Measurements from ENCODE around the gene C5. TPM values are rescaled to one million over a fixed set of nuclear protein-coding genes. Genes with fewer than 3 reads are reported as not detected.

Gene C5
- total RNA-seq, 2 donors from 2014 or later = 3.5 to 11.1 TPM

DNA sequence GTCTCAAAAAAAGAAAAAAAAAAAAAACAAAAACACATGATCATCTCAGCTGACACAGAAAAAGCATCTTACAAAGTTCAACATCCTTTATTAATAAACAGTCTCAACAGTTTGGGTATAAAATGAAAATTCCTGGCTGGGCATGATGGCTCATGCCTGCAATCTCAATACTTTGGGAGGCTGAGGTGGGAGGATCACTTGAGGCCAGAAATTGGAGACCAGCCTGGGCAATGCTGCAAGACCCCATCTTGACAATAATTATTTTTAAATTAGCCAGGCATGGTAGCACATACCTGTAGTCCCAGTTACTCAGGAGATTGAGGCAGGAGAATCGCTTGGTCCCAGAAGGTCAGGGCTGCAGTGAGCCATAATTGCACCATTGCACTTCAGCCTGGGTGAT is 16.8 kb upstream of the C5 start:
- DNase-seq (ENCODE audit: low spot score) = no peak
- H3K4me1 ChIP-seq (replicated peaks) = no peaks in the 10 kb centered on the region
- intact Hi-C loops (cut with DNase I) = loop anchor here (5.0 kb wide), 1 partner anchor 75 kb away; no protein-coding TSS in a partner anchor
- no peaks in the 10 kb centered on the region for H3K9me3 ChIP-seq
- WGBS = 100% methylated on average over 1 of the region's 1 CpG
- H3K36me3 ChIP-seq = no peaks in the 10 kb centered on the region
- no peak overlapping the region for H3K4me3 ChIP-seq
- H3K27me3 ChIP-seq (replicated peaks; ENCODE audit: insufficient read depth) = no peaks in the 10 kb centered on the region
- TF ChIP-seq POLR2AphosphoS5 (IDR thresholded peaks at IDR 0.05) (no peak), POLR2A (IDR thresholded peaks at IDR 0.05) (no peak)
- TF ChIP-seq, protein P1, sequence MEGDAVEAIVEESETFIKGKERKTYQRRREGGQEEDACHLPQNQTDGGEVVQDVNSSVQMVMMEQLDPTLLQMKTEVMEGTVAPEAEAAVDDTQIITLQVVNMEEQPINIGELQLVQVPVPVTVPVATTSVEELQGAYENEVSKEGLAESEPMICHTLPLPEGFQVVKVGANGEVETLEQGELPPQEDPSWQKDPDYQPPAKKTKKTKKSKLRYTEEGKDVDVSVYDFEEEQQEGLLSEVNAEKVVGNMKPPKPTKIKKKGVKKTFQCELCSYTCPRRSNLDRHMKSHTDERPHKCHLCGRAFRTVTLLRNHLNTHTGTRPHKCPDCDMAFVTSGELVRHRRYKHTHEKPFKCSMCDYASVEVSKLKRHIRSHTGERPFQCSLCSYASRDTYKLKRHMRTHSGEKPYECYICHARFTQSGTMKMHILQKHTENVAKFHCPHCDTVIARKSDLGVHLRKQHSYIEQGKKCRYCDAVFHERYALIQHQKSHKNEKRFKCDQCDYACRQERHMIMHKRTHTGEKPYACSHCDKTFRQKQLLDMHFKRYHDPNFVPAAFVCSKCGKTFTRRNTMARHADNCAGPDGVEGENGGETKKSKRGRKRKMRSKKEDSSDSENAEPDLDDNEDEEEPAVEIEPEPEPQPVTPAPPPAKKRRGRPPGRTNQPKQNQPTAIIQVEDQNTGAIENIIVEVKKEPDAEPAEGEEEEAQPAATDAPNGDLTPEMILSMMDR (IDR thresholded peaks at IDR 0.05) = no peak
- no peak overlapping the region for H3K27ac ChIP-seq

GRCh38 chr9:121059998-121060636 is 10.0 kb upstream of the C5 start:
- TF ChIP-seq, protein P1 (IDR thresholded peaks at IDR 0.05) = peak; percentile 68 to 81 (median 74)
- TF ChIP-seq POLR2A (IDR thresholded peaks at IDR 0.05) (no peak), POLR2AphosphoS5 (IDR thresholded peaks at IDR 0.05) (peak; percentile 31)
- intact Hi-C loops (cut with DNase I) = no loop called here
- Histone ChIP-seq H3K9me3 (no peaks in the 10 kb centered on the region), H3K36me3 (no peaks in the 10 kb centered on the region), H3K27ac (no peak overlapping the region), H3K4me3 (no peak overlapping the region), H3K27me3 (replicated peaks; ENCODE audit: insufficient read depth) (no peaks in the 10 kb centered on the region), H3K4me1 (replicated peaks) (no peaks in the 10 kb centered on the region)
- 20% methylated on average over 6 of the region's 6 CpGs for WGBS
- DNase-seq (ENCODE audit: low spot score) = peak; percentile 59

DNA sequence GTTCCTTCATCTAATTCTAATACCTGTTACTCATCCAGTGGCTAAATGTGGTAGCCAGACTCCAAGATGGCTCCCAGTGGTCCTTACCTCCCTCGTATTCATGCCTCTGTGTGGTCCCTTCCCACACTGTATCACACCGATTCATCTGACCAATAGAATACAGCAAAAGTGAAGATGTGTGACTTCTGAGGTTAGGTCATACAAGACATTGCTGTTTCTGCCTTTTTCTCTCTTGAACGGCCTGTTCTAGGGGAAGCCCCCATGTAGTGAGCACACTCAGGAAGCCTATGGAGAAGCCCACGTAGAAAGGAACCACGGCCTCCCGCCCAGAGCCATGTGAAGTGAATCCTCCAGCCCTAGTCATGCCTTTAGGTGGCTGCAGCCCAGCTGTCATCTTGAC is 9.4 kb upstream of the C5 start:
- intact Hi-C loops (cut with DNase I) = no loop called here
- Histone ChIP-seq H3K27me3 (replicated peaks; ENCODE audit: insufficient read depth) (no peaks in the 10 kb centered on the region), H3K4me3 (no peak overlapping the region), H3K4me1 (replicated peaks) (no peaks in the 10 kb centered on the region), H3K36me3 (no peaks in the 10 kb centered on the region), H3K9me3 (no peaks in the 10 kb centered on the region), H3K27ac (no peak overlapping the region)
- no peak for TF ChIP-seq POLR2A (IDR thresholded peaks at IDR 0.05)
- no peak for TF ChIP-seq POLR2AphosphoS5 (IDR thresholded peaks at IDR 0.05)
- TF ChIP-seq, protein P1 (IDR thresholded peaks at IDR 0.05) = no peak
- 95% methylated on average over 6 of the region's 6 CpGs for WGBS
- no peak for DNase-seq (ENCODE audit: low spot score)

DNA sequence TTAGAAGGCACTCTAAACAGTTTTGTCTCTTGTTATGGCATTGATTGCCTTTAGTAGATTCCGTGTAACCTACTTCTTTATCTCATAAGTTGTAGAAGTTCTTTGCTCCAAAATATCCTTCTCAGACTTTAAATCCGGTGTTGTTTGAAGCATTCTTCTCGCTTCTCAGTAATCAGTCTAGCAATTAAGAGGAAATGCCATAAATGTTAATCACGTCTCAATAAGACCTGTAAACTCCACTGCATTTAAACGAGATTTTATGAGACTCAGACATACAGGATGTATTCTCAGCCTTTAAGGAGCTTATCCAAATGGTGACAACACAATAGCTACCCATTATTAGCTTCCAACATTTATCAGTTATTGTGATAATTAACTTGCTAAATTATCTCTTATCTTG is 7.7 kb upstream of the C5 start:
- WGBS = 72% methylated on average over 5 of the region's 5 CpGs
- DNase-seq (ENCODE audit: low spot score) = no peak
- Histone ChIP-seq H3K4me1 (replicated peaks) (no peaks in the 10 kb centered on the region), H3K4me3 (no peak overlapping the region), H3K9me3 (no peaks in the 10 kb centered on the region), H3K27me3 (replicated peaks; ENCODE audit: insufficient read depth) (no peaks in the 10 kb centered on the region), H3K27ac (no peak overlapping the region), H3K36me3 (no peaks in the 10 kb centered on the region)
- intact Hi-C loops (cut with DNase I) = no loop called here
- TF ChIP-seq, protein P1 (IDR thresholded peaks at IDR 0.05) = no peak
- TF ChIP-seq POLR2AphosphoS5 (IDR thresholded peaks at IDR 0.05) (no peak), POLR2A (IDR thresholded peaks at IDR 0.05) (no peak)

GRCh38 chr9:121055642-121056143 is 5.6 kb upstream of the C5 start:
- no peaks in the 10 kb centered on the region for H3K27me3 ChIP-seq (replicated peaks; ENCODE audit: insufficient read depth)
- no peak overlapping the region for H3K27ac ChIP-seq
- H3K4me3 ChIP-seq = no peak overlapping the region
- 93% methylated on average over 2 of the region's 2 CpGs for WGBS
- intact Hi-C loops (cut with DNase I) = no loop called here
- TF ChIP-seq, protein P1 (IDR thresholded peaks at IDR 0.05) = no peak
- no peak for TF ChIP-seq POLR2A (IDR thresholded peaks at IDR 0.05)
- TF ChIP-seq POLR2AphosphoS5 (IDR thresholded peaks at IDR 0.05) = no peak
- no peaks in the 10 kb centered on the region for H3K36me3 ChIP-seq
- no peaks in the 10 kb centered on the region for H3K4me1 ChIP-seq (replicated peaks)
- DNase-seq (ENCODE audit: low spot score) = no peak
- no peaks in the 10 kb centered on the region for H3K9me3 ChIP-seq
